ENCODE data around the gene SLC29A1.

GRCh38 chr6:44243345-44243744 is 19.9 kb downstream of the SLC29A1 start:
- TF ChIP-seq CTCF (IDR thresholded peaks at IDR 0.05) = no peak
- TF ChIP-seq POLR2A (IDR thresholded peaks at IDR 0.05) = no peak
